ENCODE data around the gene UTF1.

The UTF1 gene, protein sequence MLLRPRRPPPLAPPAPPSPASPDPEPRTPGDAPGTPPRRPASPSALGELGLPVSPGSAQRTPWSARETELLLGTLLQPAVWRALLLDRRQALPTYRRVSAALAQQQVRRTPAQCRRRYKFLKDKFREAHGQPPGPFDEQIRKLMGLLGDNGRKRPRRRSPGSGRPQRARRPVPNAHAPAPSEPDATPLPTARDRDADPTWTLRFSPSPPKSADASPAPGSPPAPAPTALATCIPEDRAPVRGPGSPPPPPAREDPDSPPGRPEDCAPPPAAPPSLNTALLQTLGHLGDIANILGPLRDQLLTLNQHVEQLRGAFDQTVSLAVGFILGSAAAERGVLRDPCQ

DNA sequence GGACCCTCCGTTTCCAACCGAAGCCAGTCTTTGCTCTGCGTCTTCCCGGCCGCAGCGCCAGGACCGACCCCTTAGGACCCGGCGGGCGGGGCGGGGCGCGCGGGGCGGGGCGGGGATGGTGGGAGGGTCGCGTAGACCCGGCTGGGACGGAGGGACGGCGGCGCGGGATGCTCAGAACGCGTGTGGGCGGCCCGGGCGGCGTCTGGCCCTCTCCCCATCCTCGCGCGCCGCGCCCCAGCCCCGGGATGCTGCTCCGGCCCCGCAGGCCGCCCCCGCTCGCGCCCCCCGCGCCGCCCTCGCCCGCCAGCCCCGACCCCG lies at the start of gene UTF1:
TSS of gene UTF1 (plus strand) at position 174 of the 318 bp plus-strand sequence. CDS start at position 246, 72 bp downstream.
- no peak for DNase-seq (ENCODE audit: low spot score)

DNA sequence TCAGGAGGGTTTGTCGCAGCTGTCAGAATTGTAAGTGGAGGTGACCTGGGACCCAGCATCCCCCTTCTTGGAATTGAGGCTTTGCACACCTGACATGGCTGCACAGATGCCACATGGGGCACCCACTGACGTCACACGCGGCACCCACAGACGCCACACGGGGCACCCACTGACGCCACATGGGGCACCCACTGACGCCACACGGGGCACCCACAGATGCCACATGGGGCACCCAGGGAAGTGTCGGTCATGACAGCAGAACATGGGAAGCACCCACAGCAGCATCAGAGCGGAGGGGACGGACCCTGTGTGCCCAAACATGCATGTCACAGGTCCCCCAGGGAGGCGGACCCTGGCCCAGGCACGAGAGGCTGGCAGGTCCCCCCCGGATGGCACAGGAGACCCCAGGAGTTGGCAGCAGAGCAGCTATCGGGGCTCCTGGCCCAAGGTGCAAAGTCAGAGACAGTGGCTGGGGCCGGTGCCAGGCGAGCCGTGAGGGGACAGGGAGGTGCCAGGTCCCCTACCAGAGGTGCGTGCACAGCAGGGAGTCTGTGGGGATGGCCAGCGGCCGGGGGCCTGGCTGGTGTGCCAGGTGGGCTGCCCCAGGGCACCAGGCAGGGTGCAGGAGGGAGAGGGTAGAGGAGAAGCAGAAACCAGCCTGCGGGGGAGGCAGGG lies 48.9 kb upstream of the UTF1 start:
- DNase-seq (ENCODE audit: low spot score), result no peak

DNA sequence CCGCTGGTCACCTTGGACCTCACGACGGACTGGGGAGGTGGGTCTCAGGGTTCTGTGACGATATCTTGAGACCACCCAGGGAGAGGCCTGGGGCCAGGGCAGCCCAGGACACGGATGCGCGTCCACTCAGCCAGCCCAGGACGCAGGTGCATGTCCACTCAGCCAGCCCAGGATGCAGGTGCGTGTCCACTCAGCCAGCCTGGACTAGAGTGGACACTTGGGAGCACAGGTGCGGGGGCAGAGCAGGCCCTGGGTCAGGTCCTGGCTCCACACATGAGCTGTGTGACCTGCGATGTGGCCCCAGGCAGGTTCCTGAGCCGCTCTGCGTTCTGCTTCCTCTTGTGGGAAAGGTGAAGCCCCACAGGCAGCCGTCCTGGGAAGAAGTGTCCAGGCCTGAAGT lies 47.8 kb upstream of the UTF1 start:
- no peak for DNase-seq (ENCODE audit: low spot score)

DNA sequence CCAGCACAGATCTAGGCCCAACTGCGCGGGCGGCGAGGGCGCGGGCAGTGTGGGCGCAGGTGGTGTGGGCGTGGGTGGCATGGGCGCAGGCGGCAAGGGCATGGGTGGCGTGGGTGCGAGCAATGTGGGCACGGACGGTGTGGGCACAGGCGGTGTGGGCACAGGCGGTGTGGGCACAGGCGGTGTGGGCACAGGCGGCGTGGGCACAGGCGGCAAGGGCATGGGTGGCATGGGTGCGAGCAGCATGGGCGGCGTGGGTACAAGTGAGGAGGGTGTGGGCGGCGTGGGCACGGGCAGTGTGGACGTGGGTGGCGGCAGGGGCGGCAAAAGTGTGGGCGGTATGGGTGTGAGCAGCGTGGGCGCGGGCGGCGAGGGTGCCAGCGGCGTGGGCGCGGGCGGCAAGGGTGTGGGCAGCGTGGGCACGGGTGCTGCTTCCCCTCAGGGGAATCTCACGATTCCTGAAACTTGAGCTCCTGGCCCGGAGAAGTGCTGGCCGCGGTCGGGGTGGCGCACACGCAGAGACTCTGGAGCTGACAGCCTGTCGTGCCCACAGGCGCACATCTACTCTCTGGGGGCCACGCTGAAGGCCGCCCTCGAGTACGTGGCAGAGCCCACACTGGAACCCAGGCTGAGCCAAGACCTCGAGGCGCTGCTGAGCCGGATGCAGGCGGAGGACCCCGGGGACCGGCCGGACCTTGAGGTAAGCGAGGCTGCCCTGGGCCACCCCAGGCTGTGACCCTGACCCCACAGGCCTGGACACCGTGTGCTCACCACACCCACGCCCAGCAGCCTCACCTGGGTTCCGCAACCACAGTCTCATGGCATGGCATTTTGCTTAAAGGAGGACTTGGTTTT lies 47.0 kb upstream of the UTF1 start:
- DNase-seq (ENCODE audit: low spot score), result no peak

DNA sequence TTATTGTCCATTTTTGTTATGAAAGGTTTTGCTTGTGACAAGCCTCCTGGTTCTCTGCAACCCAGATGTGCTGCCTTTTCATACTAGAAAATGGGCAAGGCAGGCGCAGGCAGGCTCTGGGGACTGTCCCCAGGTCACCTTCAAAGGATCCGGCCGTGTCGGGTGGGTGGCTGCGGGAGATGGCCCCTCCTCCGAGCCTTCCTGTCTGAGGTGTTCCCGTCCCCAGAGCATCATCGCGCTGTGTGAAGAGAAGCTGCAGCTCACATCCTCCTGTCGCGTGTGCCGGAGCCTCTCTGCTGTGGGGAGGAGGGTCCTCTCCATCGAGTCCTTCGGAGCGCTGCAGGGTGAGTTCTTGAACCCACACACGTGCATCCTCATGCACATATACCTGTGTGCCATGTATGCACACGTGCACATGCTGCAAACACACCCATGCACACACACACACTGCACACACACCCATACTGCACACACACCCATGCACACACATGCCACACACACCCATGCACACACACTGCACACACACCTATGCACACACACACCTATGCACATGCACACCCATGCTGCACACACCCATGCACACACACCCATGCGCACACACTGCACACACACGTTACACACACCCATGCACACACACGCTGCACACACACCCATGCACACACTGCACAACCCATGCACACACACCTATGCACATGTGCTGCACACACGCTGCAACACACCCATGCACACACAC lies 46.2 kb upstream of the UTF1 start:
- no peak for DNase-seq (ENCODE audit: low spot score)

DNA sequence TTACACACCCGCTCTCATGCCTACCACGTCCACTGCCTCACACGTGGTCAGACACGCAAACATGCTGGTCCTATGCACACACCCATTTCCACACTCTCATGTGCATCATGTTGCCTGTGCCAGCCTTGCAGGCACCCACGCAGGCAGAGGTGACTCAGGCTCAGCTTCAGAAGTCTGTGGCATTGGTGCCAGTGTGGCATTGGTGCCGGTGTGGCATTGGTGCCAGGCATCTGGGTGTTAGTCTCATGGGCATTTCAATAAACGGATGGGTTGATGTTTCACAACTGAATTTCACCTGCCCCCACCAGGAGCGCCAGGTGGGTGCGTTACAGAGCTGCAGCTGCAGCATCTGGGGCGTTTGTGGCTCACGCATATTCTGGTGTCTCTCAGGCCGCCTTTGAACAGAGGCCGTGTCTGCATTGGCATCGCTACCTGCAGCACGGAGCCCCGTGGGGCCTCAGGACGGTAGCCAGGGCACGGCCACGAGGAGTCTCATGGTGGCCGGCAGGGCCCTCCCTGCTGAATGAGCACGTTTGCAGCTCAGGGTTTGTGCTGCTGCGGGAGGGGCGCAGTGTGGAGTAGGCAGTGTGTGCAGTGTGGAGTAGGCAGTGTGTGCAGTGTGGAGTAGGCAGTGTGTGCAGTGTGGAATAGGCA lies 45.3 kb upstream of the UTF1 start:
- no peak for DNase-seq (ENCODE audit: low spot score)

DNA sequence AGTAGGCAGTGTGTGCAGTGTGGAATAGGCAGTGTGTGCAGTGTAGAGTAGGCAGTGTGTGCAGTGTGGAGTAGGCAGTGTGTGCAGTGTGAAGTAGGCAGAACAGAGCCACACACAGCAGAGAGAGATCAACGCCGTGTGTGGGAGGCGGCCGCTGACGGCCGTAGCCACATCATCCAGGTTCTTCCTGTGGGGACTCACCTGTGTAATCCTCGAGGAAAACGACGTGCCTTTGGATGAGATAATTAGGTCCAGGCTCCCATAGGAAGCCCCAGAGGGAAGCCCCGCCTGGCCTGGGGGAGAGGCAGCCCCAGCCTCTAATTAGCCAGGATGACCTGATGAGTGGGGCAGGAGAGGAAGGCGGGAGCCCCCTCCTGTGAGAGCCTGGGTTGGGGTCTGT lies 44.6 kb upstream of the UTF1 start:
- no peak for DNase-seq (ENCODE audit: low spot score)

DNA sequence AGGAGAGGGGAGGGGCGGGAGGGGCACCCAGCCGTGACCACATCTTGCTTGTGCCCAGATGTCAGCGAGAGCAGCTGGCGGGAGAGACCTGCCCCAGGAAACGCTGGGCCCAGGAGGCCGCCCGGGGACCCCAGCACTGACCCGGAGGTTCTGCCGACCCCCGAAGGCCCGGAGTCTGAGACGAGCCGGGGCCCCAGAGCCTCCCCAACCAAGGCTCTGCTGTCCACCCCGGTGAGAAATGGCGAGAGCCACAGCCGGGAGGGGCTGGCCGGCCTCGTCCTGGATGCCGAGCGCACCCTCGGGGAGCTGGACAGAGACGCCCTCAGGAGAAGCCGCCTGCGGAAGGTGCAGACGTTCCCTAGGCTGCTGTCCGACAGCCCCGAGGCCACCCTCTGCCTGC lies 44.1 kb upstream of the UTF1 start:
- DNase-seq (ENCODE audit: low spot score), result no peak

DNA sequence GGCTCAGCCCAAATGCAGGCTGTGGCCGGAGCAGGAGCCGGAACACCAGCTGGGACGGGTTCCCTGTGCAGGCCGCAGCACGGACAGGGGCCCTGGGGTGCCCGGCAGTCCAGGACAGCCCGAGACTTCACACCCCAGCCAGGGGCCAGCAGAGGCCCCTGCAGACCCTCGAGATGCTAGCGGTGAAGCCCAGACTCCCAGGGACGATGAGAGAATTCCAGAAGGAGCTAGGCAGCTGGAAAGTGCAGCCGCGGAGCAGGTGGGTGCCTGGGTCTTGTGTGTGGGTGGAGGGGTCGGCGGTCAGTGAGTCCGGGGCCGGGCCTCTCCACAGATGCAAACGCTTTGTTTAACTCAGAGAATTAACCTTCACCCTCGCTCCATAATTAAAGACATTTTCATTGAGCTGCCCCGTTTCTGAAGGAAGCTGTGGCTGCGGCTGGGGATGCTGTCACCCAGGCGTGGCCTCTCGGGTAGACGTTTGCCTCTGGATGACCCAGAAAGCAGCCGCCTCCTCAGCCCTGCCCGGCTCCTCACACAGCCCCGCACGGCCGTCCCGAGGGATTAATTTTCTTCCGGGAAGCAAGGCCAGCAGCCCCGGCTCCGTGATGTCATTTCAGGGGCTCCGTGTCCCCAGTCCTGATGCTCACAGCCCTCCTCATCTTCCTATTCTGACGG lies 43.5 kb upstream of the UTF1 start:
- DNase-seq (ENCODE audit: low spot score), result no peak

DNA sequence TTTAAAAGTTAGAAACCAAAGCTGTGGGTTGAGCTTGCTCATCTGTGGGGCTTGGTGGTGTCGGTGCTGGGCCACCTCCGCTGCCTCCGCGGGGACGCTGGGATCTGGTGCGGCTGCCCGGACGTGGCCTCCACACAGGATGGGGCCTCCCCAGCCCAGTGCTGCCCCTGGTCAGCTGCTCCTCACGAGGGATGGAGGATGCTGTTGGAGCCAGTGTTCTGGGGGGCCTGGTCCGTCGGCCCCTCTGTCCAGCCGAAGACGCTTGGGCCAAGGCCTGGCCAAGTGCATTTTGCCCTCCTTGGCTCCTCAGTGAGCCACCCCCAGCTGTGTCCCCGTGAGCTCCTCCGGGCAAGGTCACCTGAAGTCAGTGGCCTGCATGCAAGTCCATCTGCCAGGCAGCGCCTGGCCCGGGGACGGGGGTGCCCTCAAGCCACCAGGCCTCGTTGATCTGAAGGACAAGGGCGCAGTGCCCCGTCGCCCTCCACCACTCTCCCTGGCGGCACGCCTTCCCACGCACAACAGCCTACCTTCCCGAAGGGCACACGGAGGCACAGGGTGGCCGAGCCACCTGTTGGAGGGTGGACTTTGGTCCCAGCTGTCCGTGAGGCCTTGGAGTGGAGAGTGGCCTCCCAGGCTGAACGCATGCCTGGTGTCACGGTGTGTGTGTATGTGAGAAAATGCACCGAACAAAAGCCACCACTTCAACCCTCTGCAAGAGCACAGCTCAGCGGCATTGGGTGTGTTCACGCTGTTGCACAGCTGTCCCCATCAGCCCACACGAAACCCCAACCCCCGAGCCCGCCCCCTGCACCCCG lies 42.7 kb upstream of the UTF1 start:
- no peak for DNase-seq (ENCODE audit: low spot score)

DNA sequence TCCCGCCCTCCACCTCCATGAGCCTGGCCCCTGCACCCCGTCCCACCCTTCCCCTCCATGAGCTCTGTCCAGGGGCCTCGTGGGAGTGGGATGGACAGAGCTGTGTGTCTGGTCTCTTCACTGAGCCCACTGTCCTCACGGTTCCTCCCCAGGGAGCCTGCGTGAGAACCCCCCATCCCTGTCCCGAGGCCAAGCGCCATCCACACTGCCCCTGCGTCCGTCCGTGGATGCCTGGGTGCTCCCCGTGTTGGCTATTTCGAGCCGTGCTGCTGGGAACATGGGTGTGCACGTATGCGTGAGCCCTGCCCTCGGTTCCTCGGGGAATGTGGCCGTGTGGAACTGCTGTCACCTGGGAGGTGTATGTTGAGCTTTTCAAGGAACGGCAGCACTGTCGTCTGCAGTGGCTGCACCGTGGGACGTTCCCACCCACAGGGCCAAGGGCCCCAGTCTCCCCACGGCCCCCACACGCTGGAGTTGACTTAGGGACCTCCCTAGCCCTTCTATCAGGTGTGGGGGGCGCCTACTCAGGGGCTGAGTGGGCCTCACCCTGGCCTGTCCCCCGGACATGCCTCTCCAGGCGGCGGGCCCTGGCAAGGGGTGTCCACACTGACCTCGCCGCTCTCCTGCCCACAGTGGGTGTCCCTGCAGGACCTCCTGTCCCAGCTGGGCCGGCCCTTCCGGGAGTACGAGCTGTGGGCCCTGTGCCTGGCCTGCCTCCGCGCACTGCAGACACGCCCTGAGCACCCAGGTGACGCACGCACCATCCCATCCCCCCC lies 41.9 kb upstream of the UTF1 start:
- no peak for DNase-seq (ENCODE audit: low spot score)

DNA sequence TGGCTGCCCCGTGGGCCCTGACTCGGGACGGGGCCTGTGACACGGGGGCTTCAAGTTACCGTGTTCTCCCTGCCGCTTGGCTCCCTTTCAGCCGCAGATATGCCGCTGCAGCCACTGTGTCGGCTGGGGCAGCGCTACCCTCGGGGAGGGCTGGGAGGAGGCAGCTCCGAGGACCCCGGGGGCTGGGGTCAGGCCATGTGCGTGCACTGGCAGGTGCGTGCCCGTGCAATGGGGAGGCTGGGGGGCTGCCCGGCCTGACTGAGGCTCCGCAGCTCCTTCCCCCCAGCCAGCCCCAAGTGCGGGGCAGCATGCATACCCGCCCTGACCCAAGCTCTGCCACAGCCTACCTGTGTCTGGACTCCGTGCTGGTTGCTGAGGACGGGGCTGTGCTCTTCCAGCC lies 40.8 kb upstream of the UTF1 start:
- DNase-seq (ENCODE audit: low spot score), result no peak

DNA sequence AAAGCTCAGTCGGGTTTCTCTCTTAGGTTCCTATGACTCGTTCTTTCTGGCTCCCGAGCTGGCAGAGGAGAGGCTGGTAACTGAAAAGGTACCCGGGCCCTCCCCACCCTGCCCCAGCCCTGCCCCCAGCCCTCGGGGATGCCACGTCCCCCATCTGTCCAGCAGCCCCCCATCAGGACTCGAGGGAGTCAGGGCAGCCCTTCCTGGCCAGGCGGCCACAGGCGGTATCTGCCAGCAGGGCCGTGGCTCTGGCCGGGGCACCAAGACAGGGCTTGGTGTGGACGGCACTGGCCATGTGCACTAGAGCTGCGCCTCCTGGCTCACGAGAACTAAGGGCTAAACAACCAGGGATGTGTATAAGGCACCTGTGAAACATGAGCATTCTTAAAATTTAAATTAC lies 40.3 kb upstream of the UTF1 start:
- DNase-seq (ENCODE audit: low spot score), result no peak

DNA sequence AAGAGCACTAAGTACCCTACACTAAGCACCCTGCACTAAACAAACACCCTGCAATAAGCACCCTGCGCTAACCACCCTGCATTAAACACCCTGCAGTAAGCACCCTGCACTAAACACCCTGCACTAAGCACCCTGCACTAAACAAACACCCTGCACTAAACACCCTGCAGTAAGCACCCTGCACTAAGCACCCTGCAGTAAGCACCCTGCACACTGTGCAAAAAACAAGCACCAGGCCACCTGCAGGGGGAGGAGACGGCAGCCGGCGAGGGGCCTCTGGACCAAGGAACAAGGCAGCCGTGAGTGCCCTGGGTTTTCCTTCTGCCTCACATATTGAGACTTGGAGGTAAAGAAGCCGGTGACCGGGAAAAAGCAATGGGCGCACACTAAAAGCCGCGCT lies 39.8 kb upstream of the UTF1 start:
- DNase-seq (ENCODE audit: low spot score), result no peak

DNA sequence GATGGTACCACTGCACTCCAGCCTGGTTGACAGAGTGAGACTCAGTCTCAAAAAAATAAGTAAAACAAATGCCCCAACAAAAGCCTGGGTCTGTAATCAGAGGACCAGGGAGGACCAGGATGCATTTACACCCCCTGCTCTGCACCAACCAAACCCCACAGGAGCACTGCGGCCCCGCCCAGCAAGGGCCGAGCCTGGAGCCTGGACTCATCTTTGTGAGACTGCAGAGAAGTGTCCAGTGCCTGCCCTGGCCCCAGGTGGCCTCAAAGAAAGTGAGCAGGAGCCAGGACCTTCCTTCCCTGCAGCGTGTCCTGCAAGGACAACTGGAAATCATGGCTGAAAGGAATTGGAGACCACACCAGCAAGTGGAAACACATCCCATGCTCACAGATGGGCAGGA lies 38.4 kb upstream of the UTF1 start:
- no peak for DNase-seq (ENCODE audit: low spot score)

DNA sequence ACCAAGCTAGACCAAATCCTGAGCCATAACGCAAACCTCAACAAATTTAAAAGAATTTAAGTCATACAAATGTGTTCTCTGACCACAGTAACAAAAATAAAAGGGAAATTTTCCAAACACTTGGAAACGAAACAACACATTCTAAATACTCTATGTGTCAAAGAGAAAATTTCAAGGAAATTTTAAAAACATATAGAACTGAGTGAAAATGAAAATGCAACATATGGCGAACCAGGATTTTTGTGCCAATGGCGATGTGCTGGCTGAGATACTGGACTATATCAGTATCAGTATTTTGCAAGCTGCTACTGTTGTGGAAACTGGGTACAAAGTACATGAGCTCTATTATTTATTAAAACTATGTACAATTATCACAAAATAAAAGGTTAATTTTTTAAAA lies 35.9 kb upstream of the UTF1 start:
- no peak for DNase-seq (ENCODE audit: low spot score)

DNA sequence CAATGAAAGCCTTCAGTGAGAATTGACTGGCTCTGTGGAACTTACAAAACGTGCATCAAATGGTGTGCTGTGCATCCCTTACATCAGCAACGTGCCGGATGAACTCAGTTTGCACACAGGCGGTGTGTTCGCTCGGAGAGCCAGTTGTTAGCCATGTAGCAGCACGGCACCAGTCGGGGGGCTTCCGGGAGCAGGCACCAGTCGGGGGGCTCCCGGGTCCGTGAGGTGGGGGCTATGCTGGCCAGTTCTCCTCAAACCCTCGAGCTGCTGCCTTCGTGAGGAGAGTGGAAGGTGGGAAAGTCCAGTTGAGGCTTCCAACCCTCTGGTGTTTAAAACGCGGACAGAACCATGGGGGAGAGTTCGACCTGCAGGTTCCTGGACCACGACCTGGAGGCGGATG lies 34.9 kb upstream of the UTF1 start:
- no peak for DNase-seq (ENCODE audit: low spot score)

DNA sequence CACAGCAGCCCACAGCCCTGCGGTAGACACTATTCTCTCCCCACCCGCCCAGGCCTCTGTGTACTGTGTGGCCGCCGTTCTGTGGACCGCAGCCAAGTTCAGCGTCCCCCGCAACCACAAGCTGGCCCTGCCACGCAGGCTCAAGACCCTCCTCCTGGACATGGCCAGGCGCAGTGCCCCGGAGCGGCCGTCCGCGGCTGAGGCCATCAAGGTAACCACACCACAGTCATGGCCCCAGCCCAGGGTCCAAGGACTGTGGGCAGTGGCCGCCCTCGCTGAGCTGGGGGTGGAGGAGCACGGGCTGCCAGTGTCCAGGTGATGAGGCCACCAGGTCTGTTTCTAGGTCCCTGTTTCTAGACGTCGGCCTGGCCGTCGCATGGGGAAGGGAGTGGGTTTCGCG lies 34.4 kb upstream of the UTF1 start:
- DNase-seq (ENCODE audit: low spot score), result no peak

DNA sequence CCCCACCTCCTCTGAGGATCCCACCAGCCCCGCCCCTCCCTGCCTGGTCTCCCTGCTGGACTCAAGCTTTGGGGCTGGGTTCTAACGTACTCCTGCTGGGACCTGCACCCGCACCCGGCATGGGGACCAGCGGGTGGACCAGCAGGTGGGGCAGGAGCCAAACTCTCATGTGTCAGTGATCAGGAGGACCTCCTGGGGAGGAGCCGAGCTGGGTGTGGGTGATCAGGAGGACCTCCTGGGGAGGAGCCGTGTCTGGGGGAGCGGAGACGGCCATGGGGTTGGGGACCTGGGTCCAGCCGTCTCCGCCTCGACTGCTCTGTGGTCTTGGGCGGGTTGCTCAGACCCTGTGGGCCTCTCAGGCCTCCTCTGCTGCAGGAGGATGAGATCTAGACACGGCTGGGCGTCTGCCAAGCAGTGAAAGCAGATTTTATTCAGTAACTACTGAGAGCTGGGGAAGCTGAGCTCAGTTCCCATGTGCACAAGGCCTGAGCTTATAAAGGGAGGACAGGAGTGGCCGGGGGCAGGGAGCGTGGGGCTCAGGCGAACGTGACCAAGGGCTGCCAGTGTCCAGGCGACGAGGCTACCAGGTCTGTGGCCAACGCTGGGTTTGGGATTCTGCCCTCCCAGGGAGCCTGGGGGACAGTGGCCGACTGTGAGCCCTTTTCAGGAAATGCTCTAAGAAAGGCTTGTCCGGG lies 33.6 kb upstream of the UTF1 start:
- DNase-seq (ENCODE audit: low spot score), result no peak
